ENCODE measurements around the gene PODXL2. TPM values are rescaled to one million over a fixed set of nuclear protein-coding genes. Genes with fewer than 3 reads are reported as not detected.
"Not testable (repeated sequence)": the region's sequence is repeated elsewhere in the genome, so short reads cannot be mapped to it uniquely, and the experiment has no call there.

PODXL2 gene
- total RNA-seq, 1 donor from 2014 or later = 160 TPM

GRCh38 chr3:127690823-127691452, 62.0 kb downstream of the PODXL2 start:
- no peak for DNase-seq

- no peak for DNase-seq
Measured at GRCh38 chr3:127691489-127691888, 62.5 kb downstream of the PODXL2 start.

- no peak for DNase-seq
Measured at GRCh38 chr3:127691974-127692373, 63.0 kb downstream of the PODXL2 start.

- no peak for DNase-seq
Measured at GRCh38 chr3:127692501-127693335, 63.7 kb downstream of the PODXL2 start.

GRCh38 chr3:127693336-127693843, 64.4 kb downstream of the PODXL2 start:
- DNase-seq = no peak

GRCh38 chr3:127694467-127695215, 65.7 kb downstream of the PODXL2 start:
- no peak for DNase-seq

- DNase-seq = peak; percentile 68
Measured at GRCh38 chr3:127697551-127698240, 68.7 kb downstream of the PODXL2 start.

GRCh38 chr3:127698286-127698685, 69.3 kb downstream of the PODXL2 start:
- no peak for DNase-seq

GRCh38 chr3:127698691-127699415, 69.9 kb downstream of the PODXL2 start:
- no peak for DNase-seq

GRCh38 chr3:127699416-127700300, 70.7 kb downstream of the PODXL2 start:
- no peak for DNase-seq

GRCh38 chr3:127700406-127700805, 71.4 kb downstream of the PODXL2 start:
- no peak for DNase-seq

GRCh38 chr3:127701280-127701911, 72.4 kb downstream of the PODXL2 start:
- no peak for DNase-seq

- DNase-seq = no peak
Measured at GRCh38 chr3:127702151-127702578, 73.2 kb downstream of the PODXL2 start.

- not testable (repeated sequence) for DNase-seq
Measured at GRCh38 chr3:127704840-127705239, 75.9 kb downstream of the PODXL2 start.

- no peak for DNase-seq
Measured at GRCh38 chr3:127706312-127706711, 77.3 kb downstream of the PODXL2 start.

GRCh38 chr3:127706785-127707351, 77.9 kb downstream of the PODXL2 start:
- DNase-seq = no peak

GRCh38 chr3:127707851-127708411, 78.9 kb downstream of the PODXL2 start:
- peak; percentile 25 for DNase-seq

- no peak for DNase-seq
Measured at GRCh38 chr3:127708837-127709236, 79.9 kb downstream of the PODXL2 start.

All from occipital lobe (tissue), 2 donors.